Astrocyte of the hippocampus (primary cell): ENCODE data around the gene XXYLT1.
"Not testable (repeated sequence)": the region's sequence is repeated elsewhere in the genome, so short reads cannot be mapped to it uniquely, and the experiment has no call there.

Experiments
- DNase-seq: peaks from one replicate; pipeline ENCODE4 v3.0.0; 2011; ENCODE audit warnings: low read depth, low spot score

XXYLT1 gene

GRCh38 chr3:195113048-195113447 is 157.9 kb downstream of the XXYLT1 start:
- no peak for DNase-seq

GRCh38 chr3:195112361-195112791 is 158.6 kb downstream of the XXYLT1 start:
- no peak for DNase-seq

GRCh38 chr3:195111766-195112165 is 159.2 kb downstream of the XXYLT1 start:
- DNase-seq = no peak

- DNase-seq = no peak
Observed at GRCh38 chr3:195111319-195111705, 159.6 kb downstream of the XXYLT1 start.

DNA sequence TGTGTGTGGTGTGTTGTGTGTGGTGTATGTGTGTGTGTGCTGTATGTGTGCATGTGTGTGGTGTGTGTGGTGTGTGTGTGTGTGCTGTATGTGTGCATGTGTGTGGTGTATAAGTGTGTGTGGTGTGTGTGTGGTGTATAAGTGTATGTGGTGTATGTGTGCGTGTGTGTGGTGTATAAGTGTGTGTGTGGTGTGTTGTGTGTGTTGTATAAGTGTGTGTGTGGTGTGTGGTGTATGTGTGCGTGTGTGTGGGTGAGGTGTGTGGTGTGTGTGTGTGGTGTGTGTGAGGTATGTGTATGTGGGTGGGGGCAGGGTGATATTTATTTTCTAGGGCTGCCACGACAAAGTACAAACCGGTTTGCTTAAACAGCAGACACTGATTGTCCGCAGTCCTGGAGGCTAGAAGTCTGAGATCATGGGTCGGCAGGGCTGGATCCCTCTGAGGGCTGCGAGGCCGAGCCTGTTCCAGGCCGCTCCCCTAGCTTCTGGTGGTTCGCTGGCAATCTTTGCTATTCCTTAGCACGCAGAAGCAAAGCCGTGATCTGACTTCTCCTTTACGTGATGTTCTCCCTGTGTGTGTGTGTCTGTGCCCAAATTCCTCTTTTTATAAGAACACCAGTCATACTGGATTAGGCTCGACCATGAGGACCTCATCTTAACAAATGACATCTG is 160.2 kb downstream of the XXYLT1 start:
- no peak for DNase-seq

GRCh38 chr3:195109098-195109657 is 161.8 kb downstream of the XXYLT1 start:
- no peak for DNase-seq

GRCh38 chr3:195107593-195107992 is 163.4 kb downstream of the XXYLT1 start:
- DNase-seq = no peak

GRCh38 chr3:195107031-195107430 is 163.9 kb downstream of the XXYLT1 start:
- DNase-seq = not testable (repeated sequence)

GRCh38 chr3:195106418-195106906 is 164.5 kb downstream of the XXYLT1 start:
- DNase-seq = peak; percentile 88

DNA sequence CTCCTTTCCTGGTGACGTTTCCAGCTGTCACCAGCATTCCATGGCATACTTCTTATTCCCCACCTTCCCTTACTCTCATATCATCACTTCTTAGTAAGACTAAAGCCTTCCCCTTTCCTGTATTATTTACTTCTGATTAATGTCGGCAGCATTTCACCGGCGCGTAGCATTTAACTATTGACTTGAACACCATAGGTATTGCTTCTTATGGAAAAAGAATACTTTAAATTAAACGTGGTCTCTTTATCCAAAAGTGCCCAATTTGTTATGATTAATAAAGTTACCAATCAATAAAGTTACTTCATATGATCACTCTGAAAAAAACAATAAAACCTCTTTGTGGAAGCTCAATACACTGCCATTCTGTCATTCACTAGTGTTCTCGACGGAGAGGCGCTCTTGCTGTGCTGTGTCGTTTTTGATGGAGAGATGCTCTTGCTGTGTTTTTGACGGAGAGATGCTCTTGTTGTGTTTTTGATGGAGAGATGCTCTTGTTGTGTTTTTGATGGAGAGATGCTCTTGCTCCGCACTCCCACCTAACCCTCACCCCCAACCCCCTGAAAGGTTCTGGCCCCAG is 165.0 kb downstream of the XXYLT1 start:
- no peak for DNase-seq

DNA sequence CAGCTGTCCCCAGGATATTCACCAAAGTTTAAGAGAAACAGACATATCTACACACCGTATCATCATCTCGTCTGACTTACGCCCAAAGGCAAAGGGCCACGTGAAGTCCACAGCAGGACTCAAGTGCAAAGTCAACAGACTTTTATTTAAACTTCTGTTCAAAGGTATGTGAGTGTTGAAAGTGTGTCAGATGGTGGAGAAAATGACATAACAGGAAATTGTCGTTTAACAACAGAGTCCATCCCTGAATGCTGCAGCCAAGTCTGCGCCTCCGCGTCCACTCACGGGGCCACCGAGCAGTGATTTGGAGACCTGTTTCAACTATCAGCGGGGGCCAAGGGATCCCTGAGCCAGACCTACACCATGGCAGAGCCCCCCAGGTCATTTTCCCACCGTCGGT is 165.6 kb downstream of the XXYLT1 start:
- DNase-seq = no peak

GRCh38 chr3:195104340-195104739 is 166.6 kb downstream of the XXYLT1 start:
- no peak for DNase-seq

DNA sequence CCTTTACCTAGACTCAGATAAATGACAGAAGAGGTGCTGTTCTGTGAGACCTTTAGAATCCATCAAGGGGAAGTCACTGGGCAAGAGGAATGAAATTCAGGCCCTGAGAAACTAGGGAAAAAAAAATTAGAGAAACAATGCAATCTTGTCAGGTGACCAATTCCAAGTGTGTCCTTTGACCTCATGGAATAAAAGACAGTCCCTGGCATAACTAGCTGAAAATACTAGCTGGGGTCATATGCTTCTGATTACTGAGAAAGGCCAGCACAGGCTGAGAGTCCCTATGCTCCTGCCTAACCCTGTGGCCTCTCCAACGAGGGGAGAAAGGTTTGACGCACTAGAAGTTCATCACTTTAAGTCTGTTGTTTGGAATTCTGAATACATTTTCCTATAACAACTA is 167.3 kb downstream of the XXYLT1 start:
- DNase-seq = no peak

DNA sequence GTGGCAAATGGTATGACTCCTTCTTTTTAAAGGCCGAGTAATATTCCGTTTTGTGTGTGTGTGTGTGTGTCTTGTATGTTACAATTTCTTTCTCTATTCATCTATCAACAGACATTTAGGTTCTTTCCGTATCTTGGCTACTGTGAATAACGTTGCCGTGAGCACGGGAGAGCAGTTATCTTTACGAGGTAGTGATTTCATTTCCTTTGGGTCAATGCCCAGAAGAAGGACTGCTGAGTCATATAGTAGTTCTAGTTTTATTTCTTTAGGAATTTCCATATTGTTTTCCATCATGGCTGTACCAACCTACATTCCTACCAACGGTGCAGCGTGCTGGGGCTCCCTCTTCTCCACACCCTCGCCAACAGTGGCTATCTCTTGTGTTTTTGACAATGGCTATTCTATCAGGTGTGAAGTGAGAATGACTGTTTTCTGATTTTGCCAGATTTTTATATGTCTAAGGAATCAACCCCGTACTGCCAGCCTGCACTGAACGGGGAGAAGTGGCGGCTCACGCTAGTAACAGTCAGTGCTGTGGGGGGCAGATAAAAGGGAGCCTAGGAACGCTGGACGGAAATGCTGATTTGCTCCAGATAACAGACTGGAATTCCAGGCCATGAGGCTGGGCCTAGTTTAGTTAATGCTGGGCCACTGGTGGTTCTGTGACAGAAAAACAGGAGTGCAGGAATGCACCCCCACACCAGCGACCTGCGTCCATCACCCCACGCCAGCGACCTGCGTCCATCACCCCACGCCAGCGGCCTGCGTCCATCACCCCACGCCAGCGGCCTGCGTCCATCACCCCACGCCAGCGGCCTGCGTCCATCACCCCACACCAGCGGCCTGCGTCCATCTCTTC is 168.1 kb downstream of the XXYLT1 start:
- peak; percentile 91 for DNase-seq

GRCh38 chr3:195101927-195102608 is 168.9 kb downstream of the XXYLT1 start:
- no peak for DNase-seq

- DNase-seq = peak; percentile 36
Observed at GRCh38 chr3:195101001-195101583, 169.9 kb downstream of the XXYLT1 start.

DNA sequence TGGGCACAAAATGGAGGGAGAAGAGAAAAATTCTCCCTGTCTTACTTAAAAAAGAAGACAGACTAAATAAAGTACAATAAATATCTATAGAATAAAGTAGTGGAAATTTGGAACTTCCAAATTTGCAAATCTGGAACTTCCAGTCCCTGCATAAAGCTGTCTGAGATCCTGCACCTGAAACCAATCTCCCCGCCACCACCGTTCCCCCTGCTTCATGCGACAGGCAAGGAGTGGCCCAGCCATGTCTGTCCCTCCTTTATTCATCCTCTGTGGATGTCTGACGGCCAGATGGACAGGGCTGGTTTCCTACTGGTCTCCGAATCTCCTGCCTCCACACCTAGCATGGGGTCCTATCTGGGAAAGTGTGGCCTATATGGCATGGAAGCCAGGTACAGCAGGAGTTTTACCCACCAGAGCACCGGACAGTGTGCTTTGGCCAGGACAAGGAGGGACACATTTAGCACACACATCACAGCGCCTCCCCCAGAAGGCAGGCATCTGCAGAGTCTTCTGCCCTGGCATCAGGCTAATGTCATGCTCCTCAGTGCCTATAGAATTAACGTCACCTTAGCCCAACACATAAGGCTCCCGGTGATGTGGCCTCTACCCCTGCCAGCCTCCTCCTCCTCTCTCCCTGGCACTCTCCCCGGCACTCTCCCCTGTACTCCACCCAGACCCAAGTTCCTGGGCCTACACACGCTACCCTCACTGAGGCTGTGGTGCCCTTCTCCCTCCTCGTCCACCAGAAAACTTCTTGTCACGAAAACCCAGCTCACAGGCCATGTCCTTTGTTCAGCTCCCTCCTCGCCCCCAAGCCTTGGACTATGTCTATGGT is 170.8 kb downstream of the XXYLT1 start:
- DNase-seq = no peak

DNA sequence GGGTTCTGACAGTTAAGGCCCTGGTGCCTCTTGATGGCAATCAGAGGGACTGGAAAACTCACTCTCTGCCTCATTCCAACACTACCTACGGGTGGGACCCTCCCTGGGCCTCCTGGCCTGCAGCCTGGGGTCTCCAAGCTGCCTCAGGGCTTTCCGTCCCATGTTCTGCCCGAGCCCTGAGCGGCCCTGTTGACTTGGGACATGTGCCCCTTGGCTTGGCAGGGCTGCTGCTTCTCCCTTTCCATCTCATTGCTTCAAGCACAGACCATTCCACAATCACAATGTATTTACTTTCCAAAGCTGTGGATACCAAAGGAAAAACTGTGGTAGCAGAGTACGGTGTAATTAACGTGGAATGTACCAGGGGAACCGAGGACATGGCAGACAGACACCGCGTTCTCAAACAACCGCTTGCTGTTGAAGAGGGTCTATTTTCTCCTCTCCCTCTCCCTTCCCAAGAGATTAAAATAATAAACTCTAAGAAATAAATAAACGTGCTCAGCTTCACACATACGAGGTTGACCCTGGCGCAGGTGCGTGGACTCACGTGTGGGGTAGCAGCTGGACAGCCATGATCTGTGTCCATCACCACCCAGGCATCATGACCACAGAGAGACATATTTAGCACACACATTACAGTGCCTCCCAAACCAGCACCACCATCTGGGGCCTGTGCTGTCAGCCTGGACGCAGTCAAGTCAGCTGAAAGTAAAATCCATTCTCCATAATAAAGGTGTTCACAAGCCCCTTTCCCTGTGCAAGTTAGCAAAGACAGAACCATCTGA is 172.0 kb downstream of the XXYLT1 start:
- peak; percentile 66 for DNase-seq
